Stomach smooth muscle (tissue), 2 donors: ENCODE results near the gene MAOB.

Experiments used
- H3K27ac ChIP-seq: one replicate; pipeline ENCODE4 v1.7.0; 2013; ENCODE audit warnings: mild to moderate bottlenecking, low read length, inconsistent platforms
- H3K27me3 ChIP-seq, 2 donors: one replicate each; pipeline ENCODE4 v1.7.0; 2013; ENCODE audit warnings: low read length in 2 of 2; ENCODE audit not compliant: insufficient read depth in 2 of 2, control insufficient read depth in 1 of 2
- H3K36me3 ChIP-seq, 2 donors: one replicate each; pipeline ENCODE4 v1.7.0; 2013; ENCODE audit warnings: low read length in 2 of 2; ENCODE audit not compliant: control insufficient read depth in 2 of 2, insufficient read depth in 2 of 2
- H3K4me1 ChIP-seq: one replicate; pipeline ENCODE4 v1.7.0; 2013; ENCODE audit warnings: low read length; ENCODE audit not compliant: control insufficient read depth, insufficient read depth
- H3K4me3 ChIP-seq, 2 donors: one replicate each; pipeline ENCODE4 v1.7.0; 2013; ENCODE audit warnings: low read length in 2 of 2
- H3K9ac ChIP-seq, 2 donors: one replicate each; pipeline ENCODE4 v1.7.0; 2013; ENCODE audit warnings: low read length in 2 of 2, mild to moderate bottlenecking in 1 of 2
- H3K9me3 ChIP-seq, 2 donors: one replicate each; pipeline ENCODE4 v1.7.0; 2013; ENCODE audit warnings: low read length in 2 of 2; ENCODE audit not compliant: control insufficient read depth in 2 of 2
- donor health status: healthy.
- donor health status: Pancreatic carcinoma.

The MAOB gene

DNA sequence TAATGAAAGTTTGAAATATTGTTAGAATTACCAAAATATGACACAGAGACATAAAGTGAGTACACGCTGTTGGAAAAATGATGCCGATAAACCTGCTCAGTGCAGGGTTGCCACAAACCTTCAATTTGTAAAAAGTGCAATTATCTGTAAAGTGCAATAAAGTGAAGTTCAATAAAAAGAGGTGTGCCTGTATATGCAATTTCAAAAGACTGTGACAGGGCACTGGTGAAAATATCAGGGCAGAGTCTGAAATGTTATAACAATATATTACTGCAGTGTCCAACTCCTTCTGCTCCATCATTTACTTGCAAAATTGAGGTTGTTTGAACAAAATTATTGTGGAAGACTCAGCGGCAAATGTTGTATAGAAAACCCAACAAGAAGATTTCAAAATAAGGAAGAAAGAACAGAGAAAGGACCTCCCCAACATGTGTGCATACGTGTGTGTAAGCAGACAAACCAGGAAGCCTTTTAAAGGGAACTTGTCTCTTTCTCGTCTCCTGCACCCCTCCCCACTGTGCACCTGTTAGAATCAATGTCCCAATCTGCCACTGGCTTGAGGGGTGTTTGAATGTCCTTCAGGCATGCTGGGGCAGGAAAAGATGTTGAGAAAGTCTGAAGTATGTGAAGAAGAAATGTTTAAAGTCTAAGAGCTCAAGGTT lies 96.2 kb downstream of the MAOB start:
- no peak overlapping the region for H3K9ac ChIP-seq
- no peak overlapping the region for H3K27ac ChIP-seq
- H3K9me3 ChIP-seq, result no peaks in the 10 kb centered on the region
- peaks cover 0 to 3% of the 10 kb centered on the region in 2 donors for H3K36me3 ChIP-seq
- H3K4me1 ChIP-seq, result no peaks in the 10 kb centered on the region
- no peak overlapping the region for H3K4me3 ChIP-seq
- no peaks in the 10 kb centered on the region for H3K27me3 ChIP-seq

DNA sequence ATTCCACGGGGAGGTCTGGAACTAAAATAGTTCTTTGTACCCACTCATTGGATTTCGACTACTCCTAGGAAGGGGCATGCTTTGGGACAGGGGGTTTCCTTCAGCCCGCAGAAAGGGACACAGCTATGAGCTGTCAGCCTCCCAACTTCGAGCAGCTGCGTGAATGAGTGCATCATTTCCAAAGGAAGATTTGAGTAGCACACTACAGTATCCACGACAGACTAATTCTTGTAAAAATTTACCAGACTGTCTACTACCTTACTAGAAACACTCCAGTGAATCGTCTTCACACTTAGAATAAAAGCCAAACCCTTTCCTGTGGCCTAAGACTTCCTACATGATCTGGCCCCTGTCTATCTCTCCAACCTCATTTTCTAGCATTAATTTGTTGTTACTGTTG lies 124.2 kb downstream of the MAOB start:
- Histone ChIP-seq H3K4me3 (no peak overlapping the region), H3K27me3 (peaks cover 0 to 6% of the 10 kb centered on the region in 2 donors), H3K27ac (no peak overlapping the region), H3K4me1 (no peaks in the 10 kb centered on the region), H3K9ac (no peak overlapping the region), H3K36me3 (no peaks in the 10 kb centered on the region), H3K9me3 (no peaks in the 10 kb centered on the region)

DNA sequence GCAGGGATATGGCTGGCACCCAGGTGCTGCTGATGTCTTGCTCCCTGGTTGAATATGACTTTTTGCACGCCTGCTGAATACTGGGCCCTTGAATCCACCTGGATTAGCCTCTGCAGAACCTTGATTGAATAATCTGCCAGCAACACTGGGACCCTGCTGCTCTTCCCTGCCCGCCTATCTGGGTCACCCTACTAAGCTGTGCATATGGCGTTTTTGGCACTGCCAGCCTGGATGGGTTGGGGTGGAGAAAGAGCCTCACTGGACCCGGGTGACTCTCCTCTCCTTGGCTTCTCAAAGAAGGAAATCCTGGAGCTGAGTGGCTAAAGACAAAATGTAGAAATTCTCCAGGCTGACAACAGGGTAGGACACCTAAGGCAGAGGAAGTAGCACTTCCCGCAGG lies 126.2 kb downstream of the MAOB start:
- Histone ChIP-seq H3K27me3 (peaks cover 0 to 3% of the 10 kb centered on the region in 2 donors), H3K36me3 (no peaks in the 10 kb centered on the region), H3K9me3 (peaks cover 0 to 10% of the 10 kb centered on the region in 2 donors), H3K4me1 (no peaks in the 10 kb centered on the region), H3K4me3 (no peak overlapping the region), H3K9ac (no peak overlapping the region), H3K27ac (no peak overlapping the region)

DNA sequence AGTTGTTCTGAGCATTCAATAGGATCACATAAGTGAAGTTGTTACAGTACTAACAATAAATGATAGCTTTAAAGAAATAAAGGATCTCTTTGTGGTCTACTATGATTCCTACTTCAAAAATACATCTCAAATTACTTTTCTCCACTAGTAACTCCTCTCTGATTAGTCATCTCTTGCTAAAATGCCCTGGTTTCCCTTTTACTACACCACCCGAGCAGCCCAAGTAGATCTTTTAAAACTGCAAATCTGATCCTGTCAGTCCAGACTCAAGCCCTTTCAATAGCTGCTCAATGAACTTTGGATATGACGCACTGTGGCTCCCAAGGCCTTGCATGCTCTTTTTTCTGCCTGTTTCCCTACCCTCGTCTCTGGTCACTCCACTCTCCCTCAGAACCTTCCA lies 128.6 kb downstream of the MAOB start:
- H3K4me1 ChIP-seq, result no peaks in the 10 kb centered on the region
- H3K9me3 ChIP-seq, result peaks cover 0 to 10% of the 10 kb centered on the region in 2 donors
- peaks cover 0 to 3% of the 10 kb centered on the region in 2 donors for H3K27me3 ChIP-seq
- no peaks in the 10 kb centered on the region for H3K36me3 ChIP-seq
- no peak overlapping the region for H3K4me3 ChIP-seq
- no peak overlapping the region for H3K27ac ChIP-seq
- no peak overlapping the region for H3K9ac ChIP-seq

DNA sequence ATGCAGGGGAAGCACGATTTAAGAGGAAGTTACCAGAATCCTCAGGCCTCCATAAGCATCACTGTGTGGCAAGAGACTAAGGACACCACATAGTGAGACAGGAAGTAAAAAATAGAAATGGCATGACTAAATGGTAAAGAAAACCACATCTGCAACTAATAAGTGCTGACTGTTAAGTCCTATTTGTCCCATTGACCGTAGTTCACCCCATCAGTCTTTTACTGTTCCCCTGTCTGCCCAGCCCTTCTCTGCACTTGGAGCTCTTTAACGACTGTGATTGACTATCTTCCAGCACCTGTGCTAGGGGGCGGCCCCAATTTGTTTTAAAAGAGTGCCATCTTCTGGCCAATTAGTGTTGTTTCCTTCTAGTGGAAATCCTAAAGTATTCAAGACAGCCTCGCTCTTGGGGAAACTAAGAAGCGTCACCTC lies 132.0 kb downstream of the MAOB start:
- peaks cover 0 to 10% of the 10 kb centered on the region in 2 donors for H3K9me3 ChIP-seq
- no peak overlapping the region for H3K9ac ChIP-seq
- no peaks in the 10 kb centered on the region for H3K4me1 ChIP-seq
- no peaks in the 10 kb centered on the region for H3K36me3 ChIP-seq
- H3K27me3 ChIP-seq, result peaks cover 0 to 3% of the 10 kb centered on the region in 2 donors
- H3K27ac ChIP-seq, result no peak overlapping the region
- no peak overlapping the region for H3K4me3 ChIP-seq

DNA sequence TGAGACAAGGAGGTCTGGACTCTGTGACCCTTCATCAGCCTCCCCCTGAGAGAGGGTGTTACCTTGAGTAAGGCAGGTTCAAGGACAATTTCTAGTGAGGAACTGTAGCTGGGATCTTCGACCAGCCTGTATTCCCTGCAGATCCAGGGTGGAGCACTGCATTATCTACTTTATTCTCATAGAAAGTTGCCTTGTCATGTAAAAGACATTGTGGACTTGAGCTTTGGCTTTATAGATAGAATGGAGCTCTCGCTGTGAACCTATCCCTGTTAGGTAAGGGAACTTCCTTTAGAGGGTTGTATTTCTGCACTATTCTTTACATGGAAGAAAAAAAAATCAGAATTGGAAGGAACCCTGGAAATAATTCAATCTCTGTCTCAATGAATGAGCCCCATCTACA lies 134.8 kb downstream of the MAOB start:
- no peak overlapping the region for H3K27ac ChIP-seq

DNA sequence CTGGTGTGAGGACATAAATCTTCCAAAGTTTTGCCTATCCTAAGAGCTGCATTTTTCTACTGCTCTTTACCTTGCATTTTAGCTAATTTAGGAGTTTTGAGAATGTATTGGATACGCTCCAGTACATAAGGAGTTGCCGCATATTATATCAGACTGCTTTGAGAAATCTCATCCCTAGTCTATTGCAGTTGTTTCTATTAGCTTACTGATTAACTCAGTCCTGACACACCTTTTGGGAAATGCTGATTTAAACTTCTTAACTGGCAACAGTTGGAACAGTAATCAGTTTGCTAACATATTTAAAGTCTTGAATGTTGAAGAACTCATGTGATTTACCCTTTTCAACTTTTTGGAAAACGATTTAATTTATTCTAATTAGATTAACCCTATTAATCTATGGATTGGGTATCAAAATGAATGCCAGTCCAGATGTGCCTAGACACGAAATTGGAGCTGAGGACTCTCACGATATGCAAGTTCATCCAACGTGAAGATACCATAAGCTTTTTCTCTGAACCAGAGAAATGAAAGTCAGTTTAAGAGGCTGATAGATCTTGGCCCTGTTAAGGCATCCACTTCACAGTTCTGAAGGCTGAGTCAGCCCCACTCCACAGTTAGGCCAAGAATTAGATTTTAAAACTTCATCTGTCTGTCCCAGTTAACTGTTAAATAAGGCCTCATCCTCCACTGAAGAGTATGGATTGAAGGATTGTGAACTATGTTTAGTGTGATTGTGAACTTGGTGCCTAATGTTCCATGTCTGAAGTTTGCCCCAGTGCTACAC lies 136.1 kb downstream of the MAOB start:
- H3K9ac ChIP-seq, result no peak overlapping the region
- H3K27ac ChIP-seq, result no peak overlapping the region
- peaks cover 0 to 12% of the 10 kb centered on the region in 2 donors for H3K36me3 ChIP-seq
- H3K4me1 ChIP-seq, result no peaks in the 10 kb centered on the region
- H3K9me3 ChIP-seq, result no peaks in the 10 kb centered on the region
- H3K4me3 ChIP-seq, result no peak overlapping the region
- H3K27me3 ChIP-seq, result peaks cover 0 to 3% of the 10 kb centered on the region in 2 donors

More for the DNA sequence above, 134.8 kb downstream of the MAOB start:
- Histone ChIP-seq H3K4me1 (no peaks in the 10 kb centered on the region), H3K27me3 (peaks cover 0 to 3% of the 10 kb centered on the region in 2 donors), H3K36me3 (peaks cover 0 to 6% of the 10 kb centered on the region in 2 donors), H3K9ac (no peak overlapping the region), H3K4me3 (no peak overlapping the region), H3K9me3 (peaks cover 0 to 10% of the 10 kb centered on the region in 2 donors)

DNA sequence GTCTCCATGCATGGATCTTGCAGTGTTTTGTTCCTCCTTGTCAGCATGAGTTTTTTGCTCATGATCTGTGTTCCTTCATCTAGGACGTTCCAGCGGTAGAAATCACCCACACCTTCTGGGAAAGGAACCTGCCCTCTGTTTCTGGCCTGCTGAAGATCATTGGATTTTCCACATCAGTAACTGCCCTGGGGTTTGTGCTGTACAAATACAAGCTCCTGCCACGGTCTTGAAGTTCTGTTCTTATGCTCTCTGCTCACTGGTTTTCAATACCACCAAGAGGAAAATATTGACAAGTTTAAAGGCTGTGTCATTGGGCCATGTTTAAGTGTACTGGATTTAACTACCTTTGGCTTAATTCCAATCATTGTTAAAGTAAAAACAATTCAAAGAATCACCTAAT lies 138.0 kb downstream of the MAOB start:
- Histone ChIP-seq H3K4me3 (no peak overlapping the region), H3K9me3 (no peaks in the 10 kb centered on the region), H3K27me3 (peaks cover 0 to 3% of the 10 kb centered on the region in 2 donors), H3K27ac (no peak overlapping the region), H3K9ac (no peak overlapping the region), H3K36me3 (peaks cover 0 to 12% of the 10 kb centered on the region in 2 donors), H3K4me1 (no peaks in the 10 kb centered on the region)

DNA sequence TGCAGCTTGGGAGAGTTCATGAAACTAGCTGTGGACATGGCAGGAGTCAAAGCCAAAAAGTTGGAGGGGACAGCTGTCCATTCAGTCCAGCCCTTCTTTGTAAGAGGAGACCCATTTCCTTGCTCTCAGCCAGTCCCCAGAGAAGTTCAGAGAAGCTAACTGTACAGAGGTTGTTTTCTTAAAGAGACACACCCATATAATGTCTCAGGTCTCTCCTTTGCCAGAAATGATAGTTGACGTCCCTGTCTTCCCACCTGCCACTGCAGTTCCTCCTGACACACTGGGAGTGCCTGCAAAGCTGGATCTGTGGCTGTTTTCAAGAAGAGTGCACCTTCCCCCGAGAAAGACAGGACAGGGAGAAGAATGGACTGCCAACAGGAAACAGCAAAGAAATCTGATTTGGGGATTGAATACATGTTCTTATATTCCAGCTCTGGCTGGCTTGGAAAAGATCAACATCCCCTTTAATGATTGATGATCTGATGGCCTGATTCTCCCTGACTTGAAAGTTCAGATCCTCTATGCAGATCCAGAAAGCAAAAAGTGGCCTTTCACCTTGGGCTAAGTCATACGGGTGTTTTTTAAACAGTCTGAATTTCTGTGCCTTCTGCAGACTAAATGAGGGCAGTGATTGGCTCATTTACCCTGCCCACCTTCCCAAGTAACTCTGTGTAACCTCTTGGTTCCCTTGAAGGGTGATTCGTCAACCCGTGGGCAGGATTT lies 139.0 kb downstream of the MAOB start:
- no peak overlapping the region for H3K9ac ChIP-seq
- H3K27ac ChIP-seq, result no peak overlapping the region

DNA sequence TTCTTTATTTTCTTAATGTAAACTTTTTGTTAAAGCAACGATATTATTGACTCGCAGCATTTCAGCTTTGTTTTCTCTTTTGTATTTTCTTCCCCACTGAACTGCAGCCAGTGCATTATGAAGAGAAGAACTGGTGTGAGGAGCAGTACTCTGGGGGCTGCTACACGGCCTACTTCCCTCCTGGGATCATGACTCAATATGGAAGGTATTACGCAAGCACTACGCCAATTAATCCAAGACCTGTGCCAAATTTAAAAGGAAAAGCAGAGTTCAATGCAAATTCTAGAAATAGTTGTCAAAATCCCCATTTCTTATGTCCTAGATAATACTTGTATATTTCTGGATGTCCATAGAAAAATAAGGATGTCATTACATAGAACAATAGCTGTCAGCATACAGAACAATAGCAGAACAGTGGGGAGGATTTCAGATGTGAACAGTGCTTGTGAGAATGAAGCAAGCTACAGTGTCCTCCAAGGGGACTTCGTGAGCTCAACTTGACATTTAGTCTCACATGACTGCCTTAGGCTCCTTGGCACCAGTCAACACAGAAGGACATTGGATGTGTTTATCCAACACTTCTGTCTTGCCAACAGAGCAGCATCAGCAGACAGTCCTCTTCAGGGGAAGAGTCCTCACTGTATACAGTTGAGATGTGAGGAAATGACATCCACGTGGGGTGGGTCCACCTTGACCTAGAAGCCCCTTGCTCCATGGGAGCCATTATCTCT lies 140.2 kb downstream of the MAOB start:
- H3K27me3 ChIP-seq, result no peaks in the 10 kb centered on the region
- no peaks in the 10 kb centered on the region for H3K4me1 ChIP-seq
- H3K27ac ChIP-seq, result no peak overlapping the region
- H3K4me3 ChIP-seq, result no peak overlapping the region
- peaks cover 0 to 12% of the 10 kb centered on the region in 2 donors for H3K36me3 ChIP-seq
- H3K9me3 ChIP-seq, result no peaks in the 10 kb centered on the region
- H3K9ac ChIP-seq, result no peak overlapping the region

More for the DNA sequence above, 139.0 kb downstream of the MAOB start:
- Histone ChIP-seq H3K36me3 (peaks cover 0 to 12% of the 10 kb centered on the region in 2 donors), H3K4me3 (no peak overlapping the region), H3K4me1 (no peaks in the 10 kb centered on the region), H3K27me3 (peaks cover 0 to 3% of the 10 kb centered on the region in 2 donors), H3K9me3 (no peaks in the 10 kb centered on the region)
